B cell (primary cell): ENCODE measurements around the gene PC. TPM values are rescaled to one million over a fixed set of nuclear protein-coding genes. Genes with fewer than 3 reads are reported as not detected.

Source experiments
- ATAC-seq: fragments of 200-7000 bp; cut with Tn5 transposase; one replicate; pipeline ENCODE4 v1.10.0; 2021; ENCODE audit warnings: low read depth, mild to moderate bottlenecking, moderate number of reproducible peaks, moderate library complexity
- CTCF ChIA-PET: fragments of 350-600 bp; sonication (Branson Sonifier 250); formaldehyde crosslinking; loops from one replicate; lab custom pipeline; 2021; ENCODE audit warnings: antibody characterized with exemption, inconsistent platforms; lab: Charles Lee
- POLR2A ChIA-PET: fragments of 350-600 bp; sonication (Branson Sonifier 250); formaldehyde crosslinking; loops from one replicate; lab custom pipeline; 2021; ENCODE audit warnings: antibody characterized with exemption; lab: Charles Lee
- DNase-seq: peaks from one replicate; pipeline ENCODE4 v3.0.0; 2013
- H2AFZ ChIP-seq: 2 replicates; pipeline ENCODE4 v1.6.1; 2012; ENCODE audit warnings: mild to moderate bottlenecking, low read depth, low read length; ENCODE audit not compliant: insufficient read depth, poor library complexity, severe bottlenecking
- H3K27ac ChIP-seq, 2 donors: 1 replicate in 1 of 2; 2 replicates in 1 of 2; pipeline ENCODE4 v1.5.1; 2012 to 2013; ENCODE audit warnings: low read length in 2 of 2, mild to moderate bottlenecking in 2 of 2, moderate library complexity in 1 of 2
- H3K27me3 ChIP-seq, 4 experiments: fragments of 200-600 bp in 1 of 4; sonication (generic) in 1 of 4; replicated peaks in 1 of 4; 1 replicate in 2 of 4; 2 replicates in 2 of 4; pipeline versions ENCODE4 v1.6.1 to v1.7.0; 2013 to 2016; ENCODE audit warnings: low read length in 3 of 4, mild to moderate bottlenecking in 2 of 4, mixed read lengths in 1 of 4, moderate library complexity in 1 of 4; ENCODE audit not compliant: insufficient read depth in 4 of 4, control insufficient read depth in 3 of 4; ENCODE audit errors: control extremely low read depth in 1 of 4
- H3K36me3 ChIP-seq, 2 experiments: replicated peaks in 1 of 2; 1 replicate in 1 of 2; 2 replicates in 1 of 2; pipeline versions ENCODE4 v1.6.1 to v1.7.1; 2013; ENCODE audit warnings: low read length in 1 of 2; ENCODE audit not compliant: insufficient read depth in 2 of 2, control insufficient read depth in 1 of 2; ENCODE audit errors: control extremely low read depth in 1 of 2, extremely low read depth in 1 of 2
- H3K4me1 ChIP-seq, 2 donors: fragments of 200-600 bp in 1 of 2; sonication (generic) in 1 of 2; 1 replicate in 1 of 2; 2 replicates in 1 of 2; pipeline versions ENCODE4 v1.5.1 to v1.6.1; 2013 to 2017; ENCODE audit warnings: low read length in 2 of 2; ENCODE audit not compliant: control insufficient read depth in 2 of 2, insufficient read depth in 2 of 2
- H3K4me2 ChIP-seq: replicated peaks from 2 replicates; pipeline ENCODE3; 2012; ENCODE audit warnings: mild to moderate bottlenecking, low read depth, low read length; ENCODE audit not compliant: poor library complexity, severe bottlenecking
- H3K4me3 ChIP-seq, 5 experiments: fragments of 200-600 bp in 1 of 5; sonication (generic) in 1 of 5; 1 replicate in 3 of 5; 2 replicates in 2 of 5; pipeline versions ENCODE4 v1.5.1 to v1.7.0; 2011 to 2016; ENCODE audit warnings: low read length in 4 of 5, mild to moderate bottlenecking in 4 of 5, low read depth in 2 of 5, control low read depth in 1 of 5, moderate library complexity in 1 of 5; ENCODE audit not compliant: insufficient read depth in 1 of 5; ENCODE audit errors: control extremely low read depth in 1 of 5, extremely low read depth in 1 of 5
- H3K79me2 ChIP-seq: fragments of 200-600 bp; sonication (generic); one replicate; pipeline ENCODE4 v1.6.0; 2016; ENCODE audit warnings: low read length; ENCODE audit not compliant: control insufficient read depth, insufficient read depth
- H3K9ac ChIP-seq: fragments of 200-600 bp; sonication (generic); 2 replicates; pipeline ENCODE4 v1.6.1; 2017; ENCODE audit warnings: mild to moderate bottlenecking, low read length, moderate library complexity
- H3K9me3 ChIP-seq, 3 donors: one replicate each; pipeline versions ENCODE4 v1.6.1 to v1.7.1; 2013; ENCODE audit warnings: low read length in 2 of 3; ENCODE audit not compliant: control insufficient read depth in 2 of 3, insufficient read depth in 1 of 3; ENCODE audit errors: control extremely low read depth in 1 of 3
- H4K20me1 ChIP-seq: 2 replicates; pipeline ENCODE4 v1.6.0; 2012; ENCODE audit warnings: mild to moderate bottlenecking, low read length; ENCODE audit not compliant: insufficient read depth, control insufficient read depth, poor library complexity, severe bottlenecking
- H3K27ac Mint-ChIP-seq: one replicate; pipeline ENCODE4 v1.8.0; 2021; ENCODE audit warnings: mixed read lengths
- H3K27me3 Mint-ChIP-seq: one replicate; pipeline ENCODE4 v1.8.0; 2021; ENCODE audit warnings: mixed read lengths
- H3K4me1 Mint-ChIP-seq: one replicate; pipeline ENCODE4 v1.8.0; 2021; ENCODE audit warnings: mixed read lengths
- H3K4me3 Mint-ChIP-seq: one replicate; pipeline ENCODE4 v1.8.0; 2021; ENCODE audit warnings: mixed read lengths
- H3K9me3 Mint-ChIP-seq: one replicate; pipeline ENCODE4 v1.8.0; 2022; ENCODE audit warnings: mixed read lengths; ENCODE audit not compliant: insufficient read depth
- CTCF ChIP-seq: fragments of 200-600 bp; IDR thresholded peaks from one replicate; pipeline ENCODE4 v1.8.0; 2022; ENCODE audit warnings: antibody characterized with exemption, mild to moderate bottlenecking
- EZH2 ChIP-seq: IDR thresholded peaks from 2 replicates; pipeline ENCODE4 v1.6.1; 2012; ENCODE audit warnings: borderline replicate concordance, low read depth, mild to moderate bottlenecking, moderate library complexity, low read length; ENCODE audit not compliant: insufficient read depth, poor library complexity, severe bottlenecking
- WGBS: methylation state at CpG from one replicate; pipeline ENCODE4 v1.1.5; 2013; ENCODE audit warnings: missing lambda C conversion rate; ENCODE audit not compliant: insufficient coverage; 5-methylcytosine and 5-hydroxymethylcytosine counted together
- intact Hi-C: fragments of 100-400 bp; cut with micrococcal nuclease; formaldehyde crosslinking; loops from one replicate; pipeline ENCODE4 v1.10.0; 2022
- polyA plus RNA-seq: library from polyadenylated mRNA; depleted of rRNA; stranded (reverse); fragments of >200 nt; gene quantifications from 2 replicates; pipeline ENCODE4 v1.2.3, GENCODE V29; 2012
- total RNA-seq, 2 donors: library from RNA; stranded (reverse); fragments of 120-200 nt in 1 of 2; gene quantifications; 1 replicate in 1 of 2; 2 replicates in 1 of 2; pipeline versions ENCODE4 v1.2.3 to v1.2.4, GENCODE V29; 2013 to 2022

The PC gene
- total and polyA plus RNA-seq, 2 donors (not counting 1 experiment from before 2014, with no cell fraction given), result 1.5 to 4.4 TPM

- peaks cover 51% of the 10 kb centered on the region for H4K20me1 ChIP-seq
- Mint-ChIP-seq H3K4me1 (peaks cover 50% of the 10 kb centered on the region), H3K4me3 (peak overlapping the region; percentile 56), H3K27me3 (no peaks in the 10 kb centered on the region), H3K9me3 (no peaks in the 10 kb centered on the region), H3K27ac (peak overlapping the region; percentile 69)
- ATAC-seq, result no peak
- H3K79me2 ChIP-seq, result peaks cover 56% of the 10 kb centered on the region
- no peaks in the 10 kb centered on the region for H3K9me3 ChIP-seq
- H3K4me2 ChIP-seq, result no peak overlapping the region
- no peak for TF ChIP-seq CTCF
- TF ChIP-seq EZH2, result no peak
- peak overlapping the region in 1 of 2 donors; percentile 63 for H3K27ac ChIP-seq
- H3K4me3 ChIP-seq, result no peak overlapping the region
- no peak overlapping the region for H3K9ac ChIP-seq
- intact Hi-C loops, result no loop called here
- no peak for DNase-seq
- WGBS, result 87% methylated on average over 4 of the region's 4 CpGs
- peaks cover 2 to 36% of the 10 kb centered on the region in 2 experiments for H3K36me3 ChIP-seq
- CTCF ChIA-PET, result interaction anchor here (0.7 kb wide), 1 partner anchor 10 kb away, joined by 4 read pairs; no protein-coding TSS in a partner anchor
- POLR2A ChIA-PET, result interaction anchor here (0.6 to 1.1 kb wide), 3 partner anchors 14 to 1296 kb away, joined by 5 to 6 read pairs (median 5); no protein-coding TSS in a partner anchor
- H3K27me3 ChIP-seq, result no peaks in the 10 kb centered on the region
- H3K4me1 ChIP-seq, result peaks cover 28 to 37% of the 10 kb centered on the region in 2 donors
- H2AFZ ChIP-seq, result no peak overlapping the region
These were observed 117.7 kb downstream of the PC start for GRCh38 chr11:66840317-66841091.

GRCh38 chr11:66835768-66836405 lies 122.3 kb downstream of the PC start:
- H3K27me3 Mint-ChIP-seq, result no peaks in the 10 kb centered on the region
- H4K20me1 ChIP-seq, result peaks cover 17% of the 10 kb centered on the region
- CTCF ChIA-PET, result interaction anchor here (9.0 kb wide), 1 partner anchor 141 kb away, joined by 182 read pairs; no protein-coding TSS in a partner anchor
- no peak overlapping the region for H2AFZ ChIP-seq
- peaks cover 0 to 30% of the 10 kb centered on the region in 2 experiments for H3K36me3 ChIP-seq
- H3K4me1 Mint-ChIP-seq, result peaks cover 32% of the 10 kb centered on the region
- H3K4me1 ChIP-seq, result peaks cover 6 to 18% of the 10 kb centered on the region in 2 donors
- TF ChIP-seq CTCF (no peak), EZH2 (no peak)
- H3K9me3 Mint-ChIP-seq, result no peaks in the 10 kb centered on the region
- H3K27me3 ChIP-seq, result no peaks in the 10 kb centered on the region
- no peak overlapping the region for H3K4me3 Mint-ChIP-seq
- WGBS, result no CpG with 5 or more reads among the region's 12 CpGs
- H3K27ac ChIP-seq, result no peak overlapping the region
- H3K79me2 ChIP-seq, result peaks cover 17% of the 10 kb centered on the region
- H3K4me2 ChIP-seq, result no peak overlapping the region
- DNase-seq, result no peak
- no peak for ATAC-seq
- no peak overlapping the region for H3K4me3 ChIP-seq
- H3K9ac ChIP-seq, result no peak overlapping the region
- no peaks in the 10 kb centered on the region for H3K9me3 ChIP-seq
- H3K27ac Mint-ChIP-seq, result peak overlapping the region; percentile 15
- intact Hi-C loops, result loop anchor here (2.0 kb wide), 2 partner anchors 33 to 91 kb away; a partner anchor contains a TSS
- POLR2A ChIA-PET, result no interaction called here
